Measurements from ENCODE around the gene ARAP2. TPM values are rescaled to one million over a fixed set of nuclear protein-coding genes. Genes with fewer than 3 reads are reported as not detected.

The ARAP2 gene
- polyA plus RNA-seq, 1 donor: 1.4 TPM

GRCh38 chr4:36180206-36180605, 64.1 kb downstream of the ARAP2 start:
- no peak for DNase-seq

DNA sequence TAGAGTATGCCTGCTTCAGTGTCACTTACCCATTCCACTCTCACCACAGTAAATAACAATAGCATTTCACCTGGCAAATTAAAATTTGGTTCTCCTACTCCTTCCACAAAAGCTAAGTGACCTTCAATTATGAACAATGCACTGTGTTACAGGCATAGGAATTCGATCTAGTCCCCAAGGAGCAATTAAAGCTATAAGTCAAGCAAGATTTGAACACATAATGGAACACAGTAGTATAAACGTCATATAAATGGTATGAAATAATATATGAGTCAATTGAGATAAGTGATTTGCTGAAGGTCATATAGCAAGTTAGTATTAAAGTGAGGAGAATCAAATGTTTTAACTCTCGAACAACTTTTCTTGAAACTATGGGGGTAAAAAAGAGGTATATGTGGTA, 65.8 kb downstream of the ARAP2 start:
- DNase-seq: no peak

DNA sequence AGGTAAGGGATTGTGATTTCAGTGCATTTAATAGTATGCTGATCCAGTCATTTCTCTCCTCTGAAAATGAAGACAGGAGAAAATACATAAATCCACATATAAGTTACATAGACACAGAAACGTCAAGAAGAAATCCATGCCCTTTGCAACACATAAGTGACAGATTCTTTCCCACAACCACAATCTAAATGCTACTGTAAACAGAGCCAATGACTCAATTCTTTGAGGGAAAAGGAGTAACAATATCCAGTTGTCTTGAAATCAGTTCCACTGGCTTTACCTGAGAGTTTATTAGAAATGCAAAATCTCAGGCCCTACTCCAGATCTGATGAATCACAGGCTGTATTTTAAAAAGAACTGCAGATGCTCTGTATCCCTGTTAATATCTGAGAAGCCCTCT, 66.4 kb downstream of the ARAP2 start:
- DNase-seq: no peak

- DNase-seq: no peak
Observed at GRCh38 chr4:36174570-36174969, 69.7 kb downstream of the ARAP2 start.

DNA sequence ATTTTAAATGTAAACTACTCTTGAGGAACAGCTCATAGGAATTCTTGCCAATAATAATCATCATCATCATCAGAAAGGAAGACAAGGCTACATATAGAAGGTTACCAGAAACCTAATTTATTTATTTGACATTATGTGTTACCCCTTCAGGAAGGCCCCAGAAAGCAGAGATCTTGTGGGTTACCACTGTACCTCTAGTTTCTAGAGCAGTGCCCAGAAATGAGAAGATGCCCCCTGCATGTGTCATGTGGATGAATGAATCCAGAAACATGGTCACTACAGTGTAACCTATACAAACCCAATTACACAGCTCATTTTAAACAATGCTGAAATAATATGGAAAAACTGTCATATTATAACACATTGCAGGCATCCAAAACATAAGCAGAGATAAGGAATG, 70.4 kb downstream of the ARAP2 start:
- no peak for DNase-seq

- peak; percentile 19 for DNase-seq
Observed at GRCh38 chr4:36172656-36173055, 71.7 kb downstream of the ARAP2 start.

- no peak for DNase-seq
Observed at GRCh38 chr4:36168127-36168878, 76.0 kb downstream of the ARAP2 start.

DNA sequence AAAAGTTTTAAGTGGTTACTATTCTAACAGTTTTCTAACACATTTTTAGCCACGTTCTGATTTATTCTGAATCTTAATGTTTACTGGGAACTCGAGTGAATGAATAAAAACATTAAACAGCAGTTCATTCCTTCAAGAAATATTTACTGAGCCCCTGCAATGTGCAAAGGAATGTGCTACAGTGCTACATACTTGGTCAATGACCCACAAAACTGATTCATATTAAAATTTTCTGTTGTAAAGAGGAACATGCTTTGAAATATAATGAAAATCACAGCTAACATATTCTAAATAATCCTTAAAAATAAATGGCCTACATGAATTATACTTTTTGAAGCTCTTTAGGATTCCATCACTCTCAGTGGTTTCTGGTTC, 78.7 kb downstream of the ARAP2 start:
- DNase-seq: no peak

DNA sequence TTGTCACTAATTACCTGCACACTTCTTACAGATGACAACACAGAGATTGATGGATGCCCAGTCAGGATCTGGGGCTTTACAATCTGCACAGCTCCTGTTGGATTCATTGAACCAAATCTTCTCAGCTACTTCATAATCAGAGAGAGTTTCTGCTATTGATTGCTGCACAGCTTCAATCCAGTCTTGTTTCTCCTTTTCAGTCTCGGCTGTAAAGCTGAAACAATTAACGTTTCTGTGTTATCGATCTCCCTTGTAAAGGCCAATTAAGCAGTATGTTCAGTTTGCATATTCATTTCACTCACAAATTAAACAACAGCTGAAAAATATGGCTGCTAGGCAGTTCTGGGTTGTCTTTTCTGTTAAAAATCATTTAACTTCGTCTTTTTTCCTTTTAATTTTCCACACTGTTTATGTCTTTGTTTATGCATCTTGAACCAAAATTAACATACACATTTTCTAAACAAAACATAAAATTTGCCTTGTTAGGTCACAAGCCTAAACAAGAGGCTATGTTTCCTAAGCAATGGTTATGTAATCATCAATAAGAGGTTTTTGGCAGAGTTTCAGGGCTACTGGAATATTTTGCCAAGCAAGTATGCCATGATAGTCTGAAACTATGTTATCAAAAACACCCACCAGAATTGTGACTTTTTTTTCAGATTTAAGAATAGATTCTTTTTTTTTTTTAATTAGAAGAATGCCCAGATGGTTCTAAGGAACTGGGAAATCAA, 79.2 kb downstream of the ARAP2 start:
- no peak for DNase-seq

DNA sequence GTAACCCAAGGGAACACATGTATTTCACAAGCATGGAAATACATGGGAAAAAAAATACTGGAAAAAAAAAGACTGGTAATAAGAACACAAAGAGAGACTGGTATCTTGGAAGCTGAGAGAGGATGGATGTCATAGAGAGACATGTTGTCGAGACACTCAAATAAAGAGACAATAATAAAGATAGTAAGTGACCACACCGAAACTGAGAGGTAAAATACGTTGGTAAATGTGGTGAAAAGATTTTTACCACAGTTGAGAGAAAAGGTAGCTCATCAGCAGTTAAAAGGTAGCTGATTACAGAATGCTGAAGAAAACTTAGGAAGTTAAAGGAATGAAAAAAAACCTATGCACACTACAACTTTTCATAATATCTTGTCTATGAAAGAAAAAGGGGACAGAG, 81.1 kb downstream of the ARAP2 start:
- DNase-seq: no peak

DNA sequence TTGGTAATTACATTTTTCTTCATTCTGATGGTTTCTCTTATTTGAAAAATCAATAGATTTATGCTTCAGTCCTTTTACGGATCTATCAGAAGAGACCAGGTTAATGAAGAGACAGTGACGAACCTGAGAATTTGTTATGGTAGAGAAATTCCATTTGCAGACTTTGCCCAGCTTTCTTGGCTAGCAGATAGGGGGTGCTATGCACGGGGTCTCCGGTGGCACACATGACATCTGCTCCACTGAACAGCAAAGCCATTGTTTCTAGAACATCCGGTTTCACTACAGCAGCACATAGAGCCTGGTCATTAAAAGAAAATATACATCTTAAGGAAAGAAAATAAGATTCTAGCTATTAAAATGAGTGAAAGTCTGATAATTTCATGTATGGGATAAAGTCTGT, 85.1 kb downstream of the ARAP2 start:
- no peak for DNase-seq

DNA sequence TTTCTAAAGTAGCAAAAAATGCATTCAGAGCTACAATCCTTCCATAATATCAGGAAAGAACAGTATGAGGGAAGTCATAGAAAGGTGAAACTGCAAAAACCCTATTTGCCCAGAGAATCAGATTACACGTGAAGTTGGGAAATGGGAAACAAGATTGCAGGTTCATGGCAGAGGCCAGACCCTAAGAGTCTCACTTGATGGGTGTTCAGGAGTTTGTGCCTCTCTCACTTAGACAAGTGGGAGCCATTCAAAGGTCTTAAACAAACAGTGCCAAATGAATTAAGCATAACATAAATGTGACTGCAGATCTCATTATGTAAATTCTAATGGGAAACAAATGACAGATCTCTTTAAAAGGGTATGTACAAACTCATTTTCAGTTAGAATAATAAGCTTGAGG, 91.6 kb downstream of the ARAP2 start:
- DNase-seq: no peak

DNA sequence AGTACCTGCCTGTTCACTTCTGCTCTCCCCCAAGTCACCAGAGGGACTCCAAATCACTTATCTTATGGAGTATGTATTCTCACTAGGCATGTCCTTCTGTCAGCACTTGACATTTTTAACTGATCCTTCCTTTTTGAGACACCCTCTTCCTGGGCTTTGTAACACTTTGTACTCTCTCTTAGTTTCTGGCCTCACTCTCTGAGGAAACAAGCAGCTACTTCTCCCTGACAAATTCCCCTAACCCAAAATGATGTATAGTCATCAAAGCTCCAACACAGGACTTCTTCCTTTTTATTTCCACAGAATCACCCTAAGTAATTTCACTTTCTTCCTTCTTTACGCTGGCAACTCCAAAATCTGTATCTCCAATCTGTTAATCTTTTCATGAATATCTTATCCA, 101.8 kb downstream of the ARAP2 start:
- no peak for DNase-seq

DNA sequence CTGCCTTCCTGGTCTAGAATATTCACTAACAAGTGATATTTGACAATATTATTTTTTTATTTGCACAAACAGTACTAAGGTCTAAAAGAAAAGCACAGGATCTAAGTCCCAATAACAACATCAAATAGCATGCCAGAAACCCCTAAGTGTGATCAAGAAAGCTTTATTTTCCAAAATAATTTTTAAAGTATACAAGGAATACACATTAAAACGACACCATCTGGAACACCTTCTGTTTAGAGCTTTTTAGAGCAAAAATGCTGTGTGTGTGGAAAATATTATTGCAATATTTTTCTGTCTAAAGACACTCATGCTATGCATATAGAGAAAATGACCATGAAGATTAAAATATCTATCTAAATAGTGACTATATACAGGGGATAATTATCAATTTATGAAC, 103.1 kb downstream of the ARAP2 start:
- no peak for DNase-seq

- DNase-seq: no peak
Observed at GRCh38 chr4:36140421-36140820, 103.9 kb downstream of the ARAP2 start.

DNA sequence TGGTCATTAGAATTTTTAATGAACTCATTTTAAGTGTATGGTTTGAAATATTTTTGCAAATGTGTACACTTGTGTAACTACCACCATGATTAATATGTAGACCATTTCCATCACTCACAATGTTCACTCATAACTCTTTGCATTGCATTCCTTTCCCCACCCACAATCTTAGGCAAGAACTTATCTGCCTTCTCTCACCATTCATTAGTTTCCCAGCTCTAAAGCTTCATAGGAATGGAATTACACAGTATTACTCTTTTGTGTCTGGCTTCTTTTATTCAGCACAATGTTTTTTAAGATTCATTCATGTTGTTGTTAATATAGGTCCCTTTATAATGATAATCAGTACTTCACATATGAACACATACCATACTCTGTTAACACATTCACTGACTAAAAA, 106.1 kb downstream of the ARAP2 start:
- DNase-seq: no peak

DNA sequence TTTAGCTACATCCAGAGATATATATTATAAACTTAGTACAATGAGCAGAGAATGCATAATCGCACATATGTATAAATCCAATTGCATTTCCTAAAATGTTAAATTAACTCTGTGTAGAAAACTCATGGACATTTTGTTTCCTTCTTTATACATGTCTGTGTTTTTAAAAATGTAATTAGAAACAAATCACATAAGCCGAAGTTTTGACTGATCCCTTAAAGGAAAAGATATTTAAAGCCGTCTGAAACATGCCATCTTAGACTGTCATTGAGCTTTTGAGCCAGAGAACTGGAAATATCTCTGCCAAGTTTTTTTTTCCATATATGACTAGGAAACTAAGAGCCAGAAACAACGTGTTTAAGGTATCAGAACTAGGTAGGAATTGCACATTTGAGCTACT, 107.0 kb downstream of the ARAP2 start:
- no peak for DNase-seq

GRCh38 chr4:36133658-36134057, 110.7 kb downstream of the ARAP2 start:
- DNase-seq: no peak

GRCh38 chr4:36133086-36133485, 111.2 kb downstream of the ARAP2 start:
- no peak for DNase-seq

DNA sequence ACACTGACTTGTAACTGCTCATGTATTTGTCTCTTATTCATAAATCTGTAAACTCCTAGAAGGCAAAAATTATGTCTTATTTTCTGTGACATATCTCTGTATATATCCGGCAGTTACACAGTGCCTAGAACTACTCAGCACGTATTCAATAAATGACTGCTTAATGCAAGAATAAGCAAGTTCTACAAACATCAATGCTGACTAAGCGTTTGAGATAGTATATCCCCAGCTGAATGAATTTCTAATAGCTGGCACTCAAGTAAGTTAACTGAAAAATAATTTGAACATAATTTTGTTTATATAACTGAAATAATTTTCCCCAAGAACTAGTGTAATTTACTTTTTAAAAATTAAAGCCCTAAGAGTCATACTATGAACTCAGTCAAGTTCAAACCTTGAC, 113.7 kb downstream of the ARAP2 start:
- no peak for DNase-seq

DNA sequence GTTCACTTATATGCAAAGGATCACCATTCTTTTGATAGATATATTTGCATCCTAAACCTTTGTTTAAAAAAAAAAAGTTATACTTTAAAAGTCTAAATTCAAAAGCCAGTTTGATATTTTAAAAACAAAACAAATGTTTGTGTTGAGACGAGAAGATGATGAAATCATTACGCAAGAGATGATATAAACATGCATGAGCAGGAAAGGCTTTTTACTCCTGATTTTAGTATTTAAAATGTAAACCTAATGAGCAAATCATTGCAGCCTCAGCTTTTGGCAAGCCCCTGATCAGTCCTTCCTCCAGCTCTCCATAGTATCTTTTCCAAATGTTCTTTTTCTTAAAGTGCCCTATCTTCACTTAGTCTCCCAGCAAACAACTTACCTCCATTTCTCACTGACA, 115.6 kb downstream of the ARAP2 start:
- no peak for DNase-seq

GRCh38 chr4:36123906-36124305, 120.4 kb downstream of the ARAP2 start:
- no peak for DNase-seq

GRCh38 chr4:36115312-36115711, 129.0 kb downstream of the ARAP2 start:
- DNase-seq: no peak

GRCh38 chr4:36111172-36111571, 133.1 kb downstream of the ARAP2 start:
- no peak for DNase-seq

GRCh38 chr4:36099509-36099908, 144.8 kb downstream of the ARAP2 start:
- no peak for DNase-seq
